ENCODE results near the gene FDX2. TPM values are rescaled to one million over a fixed set of nuclear protein-coding genes. Genes with fewer than 3 reads are reported as not detected.

Gene FDX2
- total and polyA plus RNA-seq, 2 donors (not counting 3 experiments of a cell fraction or from before 2014, with no cell fraction given): 20.5 to 59.8 TPM

DNA sequence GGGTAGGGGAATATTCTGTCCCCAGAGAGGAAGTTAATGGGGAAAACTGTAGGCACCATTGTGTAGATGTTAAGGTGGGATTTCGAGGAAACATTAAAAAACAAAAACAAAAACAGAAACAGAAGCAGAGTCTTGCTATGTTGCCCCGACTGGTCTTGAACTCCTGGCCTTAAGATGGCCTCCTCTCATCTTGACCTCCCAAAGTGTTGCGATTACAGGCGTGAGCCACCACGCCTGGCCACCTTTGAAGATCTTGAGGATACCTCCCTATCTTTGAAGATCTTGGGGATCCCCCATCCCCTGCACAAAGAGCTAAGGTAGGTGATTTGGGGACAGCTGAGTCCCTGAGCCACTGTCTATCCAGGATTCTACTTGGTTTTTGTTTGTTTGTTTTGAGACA lies 24.2 kb upstream of the FDX2 start:
- dilution Hi-C loops (cut with MboI; ENCODE audit: extremely low pct_ligation_motif_present, low sequenced_read_pairs): no loop called here
- H3K4me2 ChIP-seq (ENCODE audit: insufficient read depth, low read length): no peak overlapping the region
- FAIRE-seq (no peak), DNase-seq (ENCODE audit: low read depth, low spot score) (no peak)
- H3K4me1 ChIP-seq (ENCODE audit: control insufficient read depth, extremely low read depth, insufficient read depth, low read length): no peaks in the 10 kb centered on the region
- CTCF ChIA-PET: interaction anchor here (0.8 kb wide), 1 partner anchor 81 kb away, joined by 5 read pairs; no protein-coding TSS in a partner anchor
- H4K20me1 ChIP-seq (replicated peaks; ENCODE audit: control insufficient read depth, extremely low read depth, insufficient read depth, low read length): no peaks in the 10 kb centered on the region
- POLR2A ChIA-PET: interaction anchor here (0.6 kb wide), 1 partner anchor 73 kb away, joined by 4 read pairs; no protein-coding TSS in a partner anchor
- H3K9me1 ChIP-seq (replicated peaks; ENCODE audit: control insufficient read depth, extremely low read depth, insufficient read depth, low read length): no peaks in the 10 kb centered on the region
- BruUV-seq (replicated peaks): no TSS peak
- H3K36me3 ChIP-seq (ENCODE audit: control insufficient read depth in 2 of 2, extremely low read depth in 1 of 2, insufficient read depth in 2 of 2, low read length in 2 of 2): no peaks in the 10 kb centered on the region
- no peak overlapping the region for H3K27ac ChIP-seq (ENCODE audit: insufficient read depth, low read depth, low read length)
- no peak overlapping the region for H3K9ac ChIP-seq (replicated peaks; ENCODE audit: extremely low read depth, insufficient read depth, low read length)
- H3K79me2 ChIP-seq (ENCODE audit: control insufficient read depth, insufficient read depth, low read length): no peaks in the 10 kb centered on the region
- intact Hi-C loops (cut with micrococcal nuclease): no loop called here
- no peak overlapping the region for H3K4me3 ChIP-seq (replicated peaks in 1 of 3; ENCODE audit: insufficient read depth in 1 of 3, low read depth in 1 of 3, low read length in 3 of 3)
- H3K9me3 ChIP-seq (replicated peaks; ENCODE audit: control insufficient read depth, insufficient read depth, low read length): no peaks in the 10 kb centered on the region
- H2AFZ ChIP-seq (ENCODE audit: low read depth, low read length): no peak overlapping the region
- TF ChIP-seq MYC (IDR thresholded peaks at IDR 0.05; ENCODE audit: low read depth, low read length) (no peak), JUN (IDR thresholded peaks at IDR 0.05; ENCODE audit: borderline replicate concordance, insufficient read depth, insufficient read length, low read depth) (no peak), FOS (IDR thresholded peaks at IDR 0.05; ENCODE audit: borderline replicate concordance, insufficient read depth, low read length) (no peak), POLR2A (IDR thresholded peaks at IDR 0.05; ENCODE audit: low read depth, low read length) (no peak), POLR2AphosphoS5 (IDR thresholded peaks at IDR 0.05; ENCODE audit: insufficient read depth, low read depth, low read length) (no peak), EZH2 (IDR thresholded peaks at IDR 0.05; ENCODE audit: borderline replicate concordance, low read depth, low read length, severe bottlenecking) (no peak), GATA2 (IDR thresholded peaks at IDR 0.05; ENCODE audit: insufficient read depth, insufficient read length, low read depth, low read length) (no peak), MAX (IDR thresholded peaks at IDR 0.05; ENCODE audit: insufficient read depth, insufficient read length) (no peak)
- TF ChIP-seq, protein P1, sequence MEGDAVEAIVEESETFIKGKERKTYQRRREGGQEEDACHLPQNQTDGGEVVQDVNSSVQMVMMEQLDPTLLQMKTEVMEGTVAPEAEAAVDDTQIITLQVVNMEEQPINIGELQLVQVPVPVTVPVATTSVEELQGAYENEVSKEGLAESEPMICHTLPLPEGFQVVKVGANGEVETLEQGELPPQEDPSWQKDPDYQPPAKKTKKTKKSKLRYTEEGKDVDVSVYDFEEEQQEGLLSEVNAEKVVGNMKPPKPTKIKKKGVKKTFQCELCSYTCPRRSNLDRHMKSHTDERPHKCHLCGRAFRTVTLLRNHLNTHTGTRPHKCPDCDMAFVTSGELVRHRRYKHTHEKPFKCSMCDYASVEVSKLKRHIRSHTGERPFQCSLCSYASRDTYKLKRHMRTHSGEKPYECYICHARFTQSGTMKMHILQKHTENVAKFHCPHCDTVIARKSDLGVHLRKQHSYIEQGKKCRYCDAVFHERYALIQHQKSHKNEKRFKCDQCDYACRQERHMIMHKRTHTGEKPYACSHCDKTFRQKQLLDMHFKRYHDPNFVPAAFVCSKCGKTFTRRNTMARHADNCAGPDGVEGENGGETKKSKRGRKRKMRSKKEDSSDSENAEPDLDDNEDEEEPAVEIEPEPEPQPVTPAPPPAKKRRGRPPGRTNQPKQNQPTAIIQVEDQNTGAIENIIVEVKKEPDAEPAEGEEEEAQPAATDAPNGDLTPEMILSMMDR (IDR thresholded peaks at IDR 0.05; ENCODE audit: extremely low read depth in 1 of 2, insufficient read depth in 1 of 2, low read depth in 1 of 2, low read length in 2 of 2): no peak
- H3K27me3 ChIP-seq (ENCODE audit: control insufficient read depth in 2 of 2, insufficient read depth in 2 of 2, low read length in 2 of 2): no peaks in the 10 kb centered on the region
